Subcutaneous adipose tissue (tissue), 4 donors: Measurements from ENCODE around the gene RNF8. TPM values are rescaled to one million over a fixed set of nuclear protein-coding genes. Genes with fewer than 3 reads are reported as not detected.

Experiments used
- CTCF ChIP-seq: fragments of 450-650 bp; IDR thresholded peaks from one replicate; pipeline ENCODE4 v1.5.1; 2016; ENCODE audit warnings: low read depth, mild to moderate bottlenecking, control low read depth, antibody characterized with exemption, moderate library complexity
- total RNA-seq, 4 donors: library from RNA; depleted of rRNA; stranded (reverse); fragments of >200 nt; gene quantifications; one replicate each; pipeline ENCODE4 v1.1.0, GENCODE V29; 2016

Gene RNF8
- total RNA-seq, 4 donors from 2014 or later, result 8.8 to 15.0 (median 14.1) TPM

DNA sequence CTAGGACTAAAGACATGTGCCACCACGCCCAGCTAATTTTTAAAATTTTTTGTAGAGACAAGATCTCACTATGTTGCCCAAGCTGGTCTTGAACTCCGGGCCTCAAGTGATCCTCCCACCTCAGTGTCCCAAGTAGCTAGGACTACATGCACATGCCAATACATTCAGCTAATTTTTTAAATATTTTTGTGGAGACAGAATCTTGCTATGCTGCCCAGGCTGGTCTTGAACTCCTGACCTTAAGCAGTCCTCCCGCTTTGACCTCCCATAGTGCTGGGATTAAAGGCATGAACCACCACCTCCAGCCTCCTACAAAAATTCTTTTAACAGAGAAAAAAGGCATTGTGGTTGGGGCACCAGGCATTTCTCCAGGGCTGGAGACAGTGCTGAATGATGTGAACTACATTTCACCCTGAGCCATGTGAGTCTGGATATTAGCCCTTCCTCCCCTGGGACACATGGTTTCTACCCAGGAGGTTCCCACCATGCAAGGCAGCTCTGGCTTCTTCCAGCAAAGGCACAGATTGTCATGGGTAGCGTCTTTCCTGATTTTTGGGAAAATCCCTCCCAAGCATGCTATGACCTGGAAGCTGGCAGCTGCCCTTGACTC, 42.9 kb downstream of the RNF8 start:
- TF ChIP-seq CTCF, result no peak

- TF ChIP-seq CTCF, result no peak
Measured at GRCh38 chr6:37399131-37399530, 45.3 kb downstream of the RNF8 start.

DNA sequence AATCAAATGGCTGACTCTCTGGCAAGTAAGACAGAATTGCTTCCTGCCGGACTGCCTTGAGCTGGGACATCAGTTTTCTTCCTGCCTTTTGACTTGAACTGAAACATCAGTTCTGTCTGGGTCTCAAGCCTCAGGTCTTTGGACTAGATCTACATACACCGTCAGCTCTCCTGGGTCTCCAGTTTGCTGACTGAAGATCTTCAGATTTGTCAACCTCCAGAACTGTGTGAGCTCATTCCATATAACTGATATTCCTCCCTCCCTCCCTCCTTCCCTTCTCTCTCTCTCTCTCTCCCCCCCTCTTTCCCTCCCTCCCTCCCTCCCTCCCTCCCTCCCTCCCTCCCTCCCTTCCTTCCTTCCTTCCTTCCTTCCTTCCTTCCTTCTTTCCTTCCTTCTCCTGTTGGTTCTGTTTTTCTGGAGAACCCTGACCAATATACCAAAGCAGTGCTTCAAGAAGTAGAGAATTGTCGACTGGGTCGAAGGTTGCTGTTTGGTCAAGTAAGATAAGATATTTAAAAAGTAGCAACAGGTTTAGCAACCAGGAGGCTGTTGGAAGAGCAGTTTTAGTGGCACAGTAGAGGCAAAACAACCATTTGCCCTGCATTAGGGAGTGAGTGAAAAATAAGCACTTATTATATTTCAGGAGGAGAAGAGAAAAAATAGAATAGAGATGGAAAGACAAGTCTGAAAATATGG, 46.2 kb downstream of the RNF8 start:
- TF ChIP-seq CTCF, result no peak

GRCh38 chr6:37406726-37407341, 53.1 kb downstream of the RNF8 start:
- no peak for TF ChIP-seq CTCF

DNA sequence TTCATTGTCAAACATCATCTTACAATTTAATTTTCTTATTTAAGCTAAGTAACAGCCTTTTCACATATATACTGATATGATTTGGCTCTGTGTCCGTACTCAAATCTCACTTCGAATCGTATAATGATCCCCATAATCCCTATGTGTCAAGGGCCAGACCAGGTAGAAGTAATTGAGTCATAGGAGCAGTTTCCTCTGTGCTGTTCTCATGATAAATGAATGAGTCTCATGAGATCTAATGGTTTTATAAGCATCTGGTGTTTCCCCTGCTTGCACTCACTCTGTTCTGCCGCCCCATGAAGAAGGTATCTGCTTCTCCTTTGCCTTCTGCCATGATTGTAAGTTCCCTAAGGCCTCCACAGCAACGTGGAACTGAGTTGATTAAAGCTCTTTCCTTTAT, 54.2 kb downstream of the RNF8 start:
- no peak for TF ChIP-seq CTCF

GRCh38 chr6:37409501-37409900, 55.7 kb downstream of the RNF8 start:
- no peak for TF ChIP-seq CTCF

GRCh38 chr6:37417393-37417792, 63.6 kb downstream of the RNF8 start:
- no peak for TF ChIP-seq CTCF
